ENCODE results near the gene FRY.

FRY gene

GRCh38 chr13:32086791-32087441 lies 55.3 kb downstream of the FRY start:
- DNase-seq (ENCODE audit: low read depth) = no peak

GRCh38 chr13:32087955-32088747 lies 56.6 kb downstream of the FRY start:
- DNase-seq (ENCODE audit: low read depth) = no peak

GRCh38 chr13:32092496-32092895 lies 60.9 kb downstream of the FRY start:
- DNase-seq (ENCODE audit: low read depth) = no peak

GRCh38 chr13:32093006-32093405 lies 61.4 kb downstream of the FRY start:
- DNase-seq (ENCODE audit: low read depth) = no peak

- no peak for DNase-seq (ENCODE audit: low read depth)
These were observed 66.7 kb downstream of the FRY start for GRCh38 chr13:32098272-32098671.

- DNase-seq (ENCODE audit: low read depth) = no peak
These were observed 74.2 kb downstream of the FRY start for GRCh38 chr13:32105653-32106313.

- DNase-seq (ENCODE audit: low read depth) = no peak
These were observed 75.9 kb downstream of the FRY start for GRCh38 chr13:32107474-32107873.

- no peak for DNase-seq (ENCODE audit: low read depth)
These were observed 76.4 kb downstream of the FRY start for GRCh38 chr13:32107973-32108372.

GRCh38 chr13:32113532-32113931 lies 82.0 kb downstream of the FRY start:
- no peak for DNase-seq (ENCODE audit: low read depth)

GRCh38 chr13:32114284-32114950 lies 82.8 kb downstream of the FRY start:
- DNase-seq (ENCODE audit: low read depth) = no peak

GRCh38 chr13:32115066-32115465 lies 83.5 kb downstream of the FRY start:
- DNase-seq (ENCODE audit: low read depth) = no peak

GRCh38 chr13:32116210-32116609 lies 84.6 kb downstream of the FRY start:
- no peak for DNase-seq (ENCODE audit: low read depth)

GRCh38 chr13:32117001-32117400 lies 85.4 kb downstream of the FRY start:
- no peak for DNase-seq (ENCODE audit: low read depth)

GRCh38 chr13:32117701-32118100 lies 86.1 kb downstream of the FRY start:
- DNase-seq (ENCODE audit: low read depth) = no peak

- DNase-seq (ENCODE audit: low read depth) = no peak
These were observed 89.7 kb downstream of the FRY start for GRCh38 chr13:32121316-32121715.

GRCh38 chr13:32124743-32125142 lies 93.2 kb downstream of the FRY start:
- DNase-seq (ENCODE audit: low read depth) = no peak

GRCh38 chr13:32125221-32125689 lies 93.7 kb downstream of the FRY start:
- no peak for DNase-seq (ENCODE audit: low read depth)

- DNase-seq (ENCODE audit: low read depth) = no peak
These were observed 94.2 kb downstream of the FRY start for GRCh38 chr13:32125751-32126150.

- no peak for DNase-seq (ENCODE audit: low read depth)
These were observed 94.7 kb downstream of the FRY start for GRCh38 chr13:32126278-32126677.

- no peak for DNase-seq (ENCODE audit: low read depth)
These were observed 95.2 kb downstream of the FRY start for GRCh38 chr13:32126756-32127155.

- no peak for DNase-seq (ENCODE audit: low read depth)
These were observed 96.1 kb downstream of the FRY start for GRCh38 chr13:32127691-32128090.

GRCh38 chr13:32134241-32135055 lies 102.9 kb downstream of the FRY start:
- DNase-seq (ENCODE audit: low read depth) = no peak
